Pancreas (tissue), 10 donors: ENCODE results near the gene TLCD3A. TPM values are rescaled to one million over a fixed set of nuclear protein-coding genes. Genes with fewer than 3 reads are reported as not detected.
"Not testable (repeated sequence)": the region's sequence is repeated elsewhere in the genome, so short reads cannot be mapped to it uniquely, and the experiment has no call there.

Experiments used
- ATAC-seq, 4 donors: fragments of 200-7000 bp; cut with Tn5 transposase; one replicate each; pipeline versions ENCODE4 v1.8.0 to v1.9.1; 2020; ENCODE audit warnings: mild to moderate bottlenecking in 4 of 4, moderate library complexity in 4 of 4
- DNase-seq, 6 donors: peaks; one replicate each; pipeline ENCODE4 v3.0.0-alpha.2; 2020
- FAIRE-seq: peaks from 2 replicates; lab custom pipeline; 2012; peaks lifted over from hg19 to GRCh38; lab: Jason Lieb, UNC
- H3K27ac ChIP-seq, 4 donors: fragments of 200-600 bp; sonication (generic); 1 replicate in 3 of 4; 2 replicates in 1 of 4; pipeline versions ENCODE4 v1.5.0 to v1.8.0; 2020
- H3K27me3 ChIP-seq, 4 donors: fragments of 200-600 bp; one replicate each; pipeline ENCODE4 v1.8.0; 2021
- H3K36me3 ChIP-seq, 3 donors: fragments of 200-600 bp; sonication (generic) in 1 of 3; one replicate each; pipeline versions ENCODE4 v1.5.0 to v1.8.0; 2020 to 2021
- H3K4me1 ChIP-seq, 3 donors: fragments of 200-600 bp; one replicate each; pipeline ENCODE4 v1.8.0; 2021
- H3K4me3 ChIP-seq, 4 donors: fragments of 200-600 bp; sonication (generic) in 2 of 4; one replicate each; pipeline versions ENCODE4 v1.5.0 to v1.8.0; 2020 to 2021
- H3K9me3 ChIP-seq, 4 donors: fragments of 200-600 bp; one replicate each; pipeline ENCODE4 v1.8.0; 2021
- WGBS, 2 donors: extraction: QIAGEN DNeasy Blood & Tissue Kit; methylation state at CpG; one replicate each; pipeline ENCODE4 v1.1.7; 2013; 5-methylcytosine and 5-hydroxymethylcytosine counted together
- intact Hi-C, 3 donors: fragments of 100-400 bp; cut with DNase I; formaldehyde crosslinking; loops; one replicate each; pipeline versions ENCODE4 v1.11.1 to v1.14.2; 2022
- polyA plus RNA-seq, 2 donors: library from polyadenylated mRNA; stranded (reverse); fragments of 200-250 nt; gene quantifications; one replicate each; pipeline ENCODE4 v1.2.3, GENCODE V29; 2013
- total RNA-seq, 6 donors: library from RNA; stranded (reverse); fragmentation: NEBNext Ultra II Directional in 4 of 6; extraction: Animal tissue kit (Norgen Biotek cat#: 25700) in 4 of 6; gene quantifications; one replicate each; pipeline versions ENCODE4 v1.2.1 to v1.2.4, GENCODE V29; 2021 to 2023
- TF ChIP-seq, protein P1 (sequence below), 4 donors: fragments of 200-600 bp; sonication (generic) in 3 of 4; IDR thresholded peaks; one replicate each; pipeline versions ENCODE4 v1.5.0 to v1.8.0; 2021; ENCODE audit warnings: antibody characterized with exemption in 4 of 4
- donor health status: healthy with polysubstance abuse.
- donor health status: DM: no; HTN: no; CAD: no; lungs with moderate emphysema.
- donor health status: DM: no; HTN: no; CAD: no.
- donor health status: control.
- donor health status: control.
- donor health status: Bipolar disorder and iron deficiency.
- donor health status: DM: yes; HTN: yes; CAD: no.
- donor health status: DM: no; HTN: no; CAD: no.
- donor health status: DM: no; HTN: no; CAD: no.
- donor health status: DM: yes; HTN: yes; CAD: no.

Gene TLCD3A
- total and polyA plus RNA-seq, 8 donors: 3.2 to 9.0 (median 5.9) TPM

DNA sequence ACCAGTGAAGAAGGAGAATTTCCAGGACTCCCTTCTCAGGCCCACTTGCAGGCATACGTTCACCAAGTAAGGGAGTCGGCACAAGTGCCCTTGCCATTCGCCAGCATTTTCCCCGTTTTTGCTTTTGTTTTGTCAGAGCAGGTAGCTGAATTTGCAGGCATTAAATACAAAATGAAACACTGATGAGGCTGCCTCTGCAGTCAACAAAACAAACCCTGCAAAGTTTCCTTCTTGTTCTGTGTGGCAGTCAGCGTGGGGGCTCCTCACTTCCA, 41.9 kb downstream of the TLCD3A start:
- ATAC-seq: no peak
- no peak for FAIRE-seq

DNA sequence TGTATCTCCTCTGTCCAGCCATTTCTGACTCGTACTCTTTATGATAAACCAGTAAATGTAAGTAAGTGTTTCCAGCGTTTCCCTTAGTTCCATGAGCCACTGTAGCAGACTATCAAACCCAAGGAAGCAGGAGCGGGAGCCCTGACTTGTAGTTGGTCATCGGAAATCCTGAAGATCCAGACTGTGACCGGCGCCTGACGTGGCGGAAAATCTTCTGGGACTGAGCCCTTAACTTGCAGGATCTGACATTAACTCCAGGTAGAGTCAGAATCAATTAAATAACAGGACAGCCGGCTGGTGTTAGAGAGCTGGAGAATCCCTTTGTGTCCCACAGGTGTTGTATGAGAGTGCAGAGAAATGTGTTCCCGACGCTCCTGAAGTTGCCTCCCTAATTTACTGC, 45.7 kb downstream of the TLCD3A start:
- peaks cover 0 to 43% (median 23%) of the 10 kb centered on the region in 3 donors for H3K36me3 ChIP-seq
- ATAC-seq: no peak
- no peak for FAIRE-seq
- WGBS, 2 donors: 91 to 92% methylated on average over 11 of the region's 11 CpGs
- intact Hi-C loops: no loop called here
- no peak overlapping the region for H3K27ac ChIP-seq
- H3K4me3 ChIP-seq: no peak overlapping the region
- no peaks in the 10 kb centered on the region for H3K9me3 ChIP-seq
- H3K4me1 ChIP-seq: peaks cover 0 to 6% (median 4%) of the 10 kb centered on the region in 3 donors
- H3K27me3 ChIP-seq: no peaks in the 10 kb centered on the region
- TF ChIP-seq, protein P1, sequence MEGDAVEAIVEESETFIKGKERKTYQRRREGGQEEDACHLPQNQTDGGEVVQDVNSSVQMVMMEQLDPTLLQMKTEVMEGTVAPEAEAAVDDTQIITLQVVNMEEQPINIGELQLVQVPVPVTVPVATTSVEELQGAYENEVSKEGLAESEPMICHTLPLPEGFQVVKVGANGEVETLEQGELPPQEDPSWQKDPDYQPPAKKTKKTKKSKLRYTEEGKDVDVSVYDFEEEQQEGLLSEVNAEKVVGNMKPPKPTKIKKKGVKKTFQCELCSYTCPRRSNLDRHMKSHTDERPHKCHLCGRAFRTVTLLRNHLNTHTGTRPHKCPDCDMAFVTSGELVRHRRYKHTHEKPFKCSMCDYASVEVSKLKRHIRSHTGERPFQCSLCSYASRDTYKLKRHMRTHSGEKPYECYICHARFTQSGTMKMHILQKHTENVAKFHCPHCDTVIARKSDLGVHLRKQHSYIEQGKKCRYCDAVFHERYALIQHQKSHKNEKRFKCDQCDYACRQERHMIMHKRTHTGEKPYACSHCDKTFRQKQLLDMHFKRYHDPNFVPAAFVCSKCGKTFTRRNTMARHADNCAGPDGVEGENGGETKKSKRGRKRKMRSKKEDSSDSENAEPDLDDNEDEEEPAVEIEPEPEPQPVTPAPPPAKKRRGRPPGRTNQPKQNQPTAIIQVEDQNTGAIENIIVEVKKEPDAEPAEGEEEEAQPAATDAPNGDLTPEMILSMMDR (IDR thresholded peaks at IDR 0.05): no peak
- peak in 1 of 6 donors; percentile 29 for DNase-seq

More for the DNA sequence above, 41.9 kb downstream of the TLCD3A start:
- H3K4me3 ChIP-seq: no peak overlapping the region
- intact Hi-C loops: no loop called here
- H3K27me3 ChIP-seq: no peaks in the 10 kb centered on the region
- H3K9me3 ChIP-seq: no peaks in the 10 kb centered on the region
- peaks cover 4 to 66% (median 41%) of the 10 kb centered on the region in 3 donors for H3K36me3 ChIP-seq
- DNase-seq: no peak
- peaks cover 0 to 6% (median 0%) of the 10 kb centered on the region in 3 donors for H3K4me1 ChIP-seq
- TF ChIP-seq, protein P1 (IDR thresholded peaks at IDR 0.05): no peak
- H3K27ac ChIP-seq: no peak overlapping the region
- WGBS, 2 donors: 86% methylated on average over 5 of the region's 5 CpGs

DNA sequence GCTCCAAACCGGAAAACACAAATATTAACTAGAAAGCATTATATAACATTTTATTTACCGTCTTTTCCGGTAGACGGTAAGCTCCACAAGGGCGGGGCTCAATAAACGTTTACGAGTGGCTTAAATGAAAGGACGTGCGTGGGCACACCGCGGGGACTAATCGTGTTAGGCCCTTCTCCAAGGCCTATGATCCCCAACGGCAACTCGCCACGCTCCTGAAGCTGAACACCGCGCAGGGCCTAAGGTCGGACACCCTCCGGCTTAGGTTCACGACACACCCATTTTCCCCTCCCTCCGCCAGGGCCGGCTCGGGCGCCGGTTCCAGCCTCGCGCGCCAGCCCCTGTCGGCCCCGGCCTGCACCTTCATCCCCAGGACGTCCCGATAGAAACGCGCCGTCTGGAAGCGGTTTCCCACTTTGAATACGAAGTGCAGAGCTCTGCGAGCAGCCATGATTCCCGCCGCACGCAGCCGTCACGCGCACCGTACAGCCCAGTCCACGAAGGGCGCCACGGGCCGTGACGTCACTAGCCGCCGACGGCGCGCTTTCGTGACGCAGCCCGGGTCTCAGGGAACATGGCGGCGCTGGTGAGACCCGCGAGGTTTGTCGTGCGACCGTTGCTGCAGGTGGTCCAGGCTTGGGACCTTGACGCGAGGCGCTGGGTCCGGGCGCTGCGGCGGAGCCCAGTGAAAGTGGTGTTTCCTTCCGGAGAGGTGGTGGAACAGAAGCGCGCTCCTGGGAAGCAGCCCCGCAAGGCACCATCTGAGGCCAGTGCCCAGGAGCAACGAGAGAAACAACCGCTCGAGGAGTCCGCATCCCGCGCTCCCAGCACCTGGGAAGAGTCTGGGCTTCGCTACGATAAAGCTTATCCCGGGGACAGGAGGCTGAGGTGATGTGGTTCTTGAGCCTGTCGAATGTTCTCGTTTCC, 49.7 kb downstream of the TLCD3A start, which contains the start of the genes GLOD4 and MRM3:
Gene GLOD4, minus strand, starts transcription at position 476 of the 927 bp plus-strand sequence. Its CDS starts 25 bp downstream, at position 451.
Gene MRM3, plus strand, starts transcription at position 549 of the 927 bp plus-strand sequence. Its CDS starts 26 bp downstream, at position 575.
- Histone ChIP-seq H3K27me3 (no peaks in the 10 kb centered on the region), H3K4me3 (peak within 1 kb of the TSS; percentile 73 to 86 (median 80)), H3K27ac (peak within 1 kb of the TSS; percentile 74 to 94 (median 90)), H3K36me3 (peaks cover 0 to 14% (median 3%) of the 10 kb centered on the region in 3 donors), H3K9me3 (no peaks in the 10 kb centered on the region), H3K4me1 (peaks cover 6 to 18% (median 11%) of the 10 kb centered on the region in 3 donors)
- TF ChIP-seq, protein P1 (IDR thresholded peaks at IDR 0.05): peak in 2 of 4 donors; percentile 11 to 18
- intact Hi-C loops: no loop called here
- FAIRE-seq (no peak), ATAC-seq (peak; percentile 91 to 97 (median 95)), DNase-seq (peak; percentile 87 to 98 (median 94))
- 0% methylated on average over 81 to 87 of the region's 87 CpGs for WGBS, 2 donors

DNA sequence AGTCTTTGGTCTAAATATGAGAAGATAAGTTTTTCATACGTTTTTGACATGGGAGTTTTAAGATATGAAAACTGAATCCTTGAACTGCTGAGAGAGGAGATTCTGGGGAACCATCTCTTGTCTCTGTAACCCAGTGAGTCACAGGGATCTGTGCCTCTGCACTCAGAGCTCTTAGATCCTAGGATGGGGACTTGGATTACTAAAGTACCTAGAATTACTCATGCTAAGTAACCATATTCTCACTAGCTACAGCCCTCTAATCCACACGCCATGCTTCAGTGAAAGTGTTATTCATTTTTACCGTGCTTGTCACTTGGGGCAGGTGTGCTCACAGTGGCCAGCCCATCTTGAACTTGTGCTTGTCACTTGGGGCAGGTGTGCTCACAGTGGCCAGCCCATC, 51.7 kb downstream of the TLCD3A start:
- FAIRE-seq: no peak
- H3K4me1 ChIP-seq: peaks cover 17 to 31% (median 20%) of the 10 kb centered on the region in 3 donors
- WGBS, 2 donors: 32 to 38% methylated on average over 3 of the region's 3 CpGs
- H3K27ac ChIP-seq: peak overlapping the region in 3 of 4 donors; percentile 20 to 74 (median 33)
- H3K9me3 ChIP-seq: no peaks in the 10 kb centered on the region
- TF ChIP-seq, protein P1 (IDR thresholded peaks at IDR 0.05): no peak
- DNase-seq: no peak
- intact Hi-C loops: no loop called here
- peak overlapping the region in 3 of 4 donors; percentile 73 to 86 (median 80) for H3K4me3 ChIP-seq
- H3K27me3 ChIP-seq: no peaks in the 10 kb centered on the region
- ATAC-seq: no peak
- H3K36me3 ChIP-seq: peaks cover 0 to 6% (median 0%) of the 10 kb centered on the region in 3 donors

DNA sequence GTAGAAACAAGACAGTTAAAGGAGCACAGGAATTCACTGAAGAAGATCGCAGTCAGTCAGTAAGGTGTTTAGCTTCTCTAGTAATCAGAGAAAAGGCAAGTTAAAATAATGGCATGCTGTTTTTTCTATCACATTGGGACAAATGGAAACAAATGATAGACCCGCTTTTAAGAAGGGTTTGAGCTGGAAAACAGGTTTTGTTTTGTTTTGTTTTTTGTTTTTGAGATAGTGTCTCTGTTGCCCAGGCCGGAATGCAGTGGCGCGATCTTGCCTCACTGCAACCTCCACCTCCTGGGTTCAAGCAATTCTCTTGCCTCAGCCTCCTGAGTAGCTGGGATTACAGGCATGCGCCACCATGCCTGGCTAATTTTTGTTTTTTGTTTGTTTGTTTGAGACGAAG, 53.5 kb downstream of the TLCD3A start:
- FAIRE-seq, H3K27ac ChIP-seq, intact Hi-C loops, H3K4me3 ChIP-seq, ATAC-seq, H3K27me3 ChIP-seq, H3K9me3 ChIP-seq, H3K36me3 ChIP-seq: not testable (repeated sequence)
- H3K4me1 ChIP-seq: peaks cover 17 to 28% (median 20%) of the 10 kb centered on the region in 3 donors
- 83% methylated on average over 7 of the region's 7 CpGs for WGBS, 2 donors
- DNase-seq: peak in 1 of 6 donors; percentile 20
